AG04450 (cell line): ENCODE measurements around the gene HBZ. TPM values are rescaled to one million over a fixed set of nuclear protein-coding genes. Genes with fewer than 3 reads are reported as not detected.
A peak's percentile ranks its signal among the peaks of the same experiment; 100 is the strongest.

Experiments
- CTCF ChIA-PET: fragments of 300-600, 350-600 bp; formaldehyde crosslinking; extraction: SDS; loops from one replicate; lab custom pipeline; 2022; ENCODE audit warnings: antibody characterized with exemption, inconsistent platforms; lab: Charles Lee
- POLR2A ChIA-PET: fragments of 350-600 bp; formaldehyde crosslinking; extraction: SDS; loops from one replicate; lab custom pipeline; 2021; ENCODE audit warnings: antibody characterized with exemption, inconsistent platforms; lab: Yijun Ruan, JAX
- DNase-seq: peaks from one replicate; pipeline ENCODE4 v3.0.0-alpha.2; 2011; ENCODE audit warnings: low read depth, low spot score
- H3K27ac ChIP-seq: one replicate; pipeline ENCODE4 v1.5.1; 2012; ENCODE audit warnings: low read depth, low read length, control low read depth
- H3K27me3 ChIP-seq: one replicate; pipeline ENCODE4 v1.6.0; 2012; ENCODE audit warnings: low read length; ENCODE audit not compliant: control insufficient read depth, insufficient read depth
- H3K4me3 ChIP-seq: 2 replicates; pipeline ENCODE4 v1.5.1; 2011; ENCODE audit warnings: mild to moderate bottlenecking, low read depth, low read length, control low read depth
- H3K9me3 ChIP-seq: 2 replicates; pipeline ENCODE4 v1.5.1; 2012; ENCODE audit warnings: low read length; ENCODE audit not compliant: control insufficient read depth, insufficient read depth
- CTCF ChIP-seq: IDR thresholded peaks from 2 replicates; pipeline ENCODE4 v1.5.1; 2011; ENCODE audit warnings: low read depth, low read length, control low read depth, inconsistent platforms
- polyA plus RNA-seq: library from polyadenylated mRNA; depleted of rRNA; stranded (reverse); fragments of >200 nt; gene quantifications from 2 replicates; pipeline ENCODE4 v1.2.3, GENCODE V29; 2011

Gene HBZ
- polyA plus RNA-seq, 1 experiment: not detected

- H3K4me3 ChIP-seq: no peak overlapping the region
- peak; percentile 86 for TF ChIP-seq CTCF
- ChIA-PET POLR2A (interaction anchor here (0.6 to 1.3 kb wide), 3 partner anchors 22 to 118 kb away, joined by 3 to 5 read pairs (median 3); partner anchors contain the start of gene HBQ1), CTCF (interaction anchor here (0.6 to 4.2 kb wide), 37 partner anchors 9 to 259 kb away, joined by 3 to 89 read pairs (median 5); partner anchors contain the start of gene HBQ1)
- peak; percentile 74 for DNase-seq
- H3K27ac ChIP-seq: no peak overlapping the region
- H3K27me3 ChIP-seq: no peaks in the 10 kb centered on the region
- no peaks in the 10 kb centered on the region for H3K9me3 ChIP-seq
These were observed 45.7 kb upstream of the HBZ start for GRCh38 chr16:106623-107324.

- DNase-seq: no peak
- H3K27ac ChIP-seq: no peak overlapping the region
- H3K9me3 ChIP-seq: no peaks in the 10 kb centered on the region
- no peak for TF ChIP-seq CTCF
- H3K4me3 ChIP-seq: no peak overlapping the region
- no peaks in the 10 kb centered on the region for H3K27me3 ChIP-seq
- ChIA-PET POLR2A (interaction anchor here (1.1 kb wide), 1 partner anchor 240 kb away, joined by 3 read pairs; the partner anchor contains the start of gene AXIN1), CTCF (interaction anchor here (0.5 to 0.9 kb wide), 2 partner anchors 47 to 145 kb away, joined by 3 to 7 read pairs; no protein-coding TSS in a partner anchor)
These were observed 40.1 kb upstream of the HBZ start for GRCh38 chr16:112153-112840.

GRCh38 chr16:114327-114726 is 38.1 kb upstream of the HBZ start:
- H3K27me3 ChIP-seq: no peaks in the 10 kb centered on the region
- TF ChIP-seq CTCF: no peak
- POLR2A ChIA-PET: no interaction called here
- CTCF ChIA-PET: no interaction called here
- no peak overlapping the region for H3K27ac ChIP-seq
- no peak overlapping the region for H3K4me3 ChIP-seq
- no peak for DNase-seq
- no peaks in the 10 kb centered on the region; the same call in 1 of the 2 replicates for H3K9me3 ChIP-seq

- no peak for TF ChIP-seq CTCF
- ChIA-PET CTCF (interaction anchor here (2.9 kb wide), 1 partner anchor 9 kb away, joined by 32 read pairs; no protein-coding TSS in a partner anchor), POLR2A (no interaction called here)
- Histone ChIP-seq H3K27me3 (no peaks in the 10 kb centered on the region), H3K27ac (no peak overlapping the region), H3K4me3 (no peak overlapping the region), H3K9me3 (no peaks in the 10 kb centered on the region; the same call in 1 of the 2 replicates)
- DNase-seq: no peak
These were observed 36.4 kb upstream of the HBZ start for GRCh38 chr16:116015-116414.
